ENCODE results near the gene L3MBTL2. TPM values are rescaled to one million over a fixed set of nuclear protein-coding genes. Genes with fewer than 3 reads are reported as not detected.
"Not testable (repeated sequence)": the region's sequence is repeated elsewhere in the genome, so short reads cannot be mapped to it uniquely, and the experiment has no call there.

Gene L3MBTL2
- total RNA-seq, 1 donor from 2014 or later = 41.4 TPM

DNA sequence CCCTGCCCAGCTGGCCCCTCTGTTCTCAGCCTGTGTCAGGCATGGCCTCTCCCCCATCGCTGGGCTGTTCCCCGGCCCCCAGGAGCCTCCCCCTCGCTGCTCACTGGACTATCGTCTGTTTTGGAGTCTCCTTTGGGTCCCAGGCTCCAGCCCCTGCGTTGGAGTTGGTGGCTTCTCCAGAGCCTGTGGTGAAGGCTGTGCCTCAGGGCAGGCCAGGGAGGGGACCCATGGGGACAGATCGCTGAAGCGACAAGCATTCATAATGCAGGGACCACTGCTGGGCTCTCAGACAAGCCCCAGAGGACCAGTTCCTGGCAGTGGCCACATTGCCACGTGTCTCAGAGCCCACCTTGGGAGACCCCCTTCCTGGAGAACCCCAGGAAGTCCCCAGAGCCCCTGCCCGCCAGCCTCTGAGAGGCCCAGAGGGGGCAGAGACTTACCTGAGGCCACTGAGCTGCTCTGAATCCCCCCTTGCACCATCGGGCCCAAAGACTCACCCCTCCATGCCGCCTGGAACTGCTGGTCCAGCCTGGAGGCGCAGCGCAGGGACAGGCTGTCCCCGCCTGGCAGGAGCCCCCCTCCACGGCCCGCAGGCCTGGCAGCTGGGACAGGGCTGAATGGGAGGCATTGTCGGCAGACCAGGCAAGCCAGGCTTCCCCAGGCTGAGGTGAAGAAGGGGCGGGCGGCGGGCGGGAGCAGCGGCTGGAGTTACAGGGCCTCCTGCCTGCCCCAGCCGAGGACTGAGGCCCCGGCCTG, 35.4 kb downstream of the L3MBTL2 start, which contains the start of gene CHADL:
Gene CHADL, minus strand, starts transcription at position 555 of the 756 bp plus-strand sequence. Its CDS starts 50 bp downstream, at position 505.
- intact Hi-C loops (cut with micrococcal nuclease) = no loop called here

DNA sequence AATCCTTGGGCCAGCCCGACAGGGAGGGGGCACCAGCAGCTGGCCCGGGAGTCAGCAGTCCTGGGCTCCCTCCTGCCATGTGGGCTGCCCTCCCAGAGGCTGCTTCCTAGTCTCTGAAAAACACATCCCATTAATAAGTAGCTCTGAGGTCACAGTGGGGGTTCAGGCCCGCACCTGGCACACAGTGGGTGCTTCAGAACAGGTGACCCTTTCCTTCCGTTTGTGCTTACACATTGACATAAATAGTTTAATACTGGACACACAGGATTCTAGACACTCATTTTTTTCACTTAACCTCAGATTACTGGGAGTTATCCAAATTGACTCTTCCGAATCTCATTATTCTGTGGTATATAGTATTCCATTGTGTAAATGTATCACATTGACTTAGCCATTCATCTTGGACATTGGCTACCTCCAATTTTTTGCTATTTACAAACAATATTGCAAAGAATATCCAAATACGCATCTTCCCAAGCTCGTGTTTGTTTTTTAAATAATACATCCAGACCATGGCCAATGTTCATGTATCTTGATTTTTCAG, 36.1 kb downstream of the L3MBTL2 start:
- intact Hi-C loops (cut with micrococcal nuclease) = no loop called here

DNA sequence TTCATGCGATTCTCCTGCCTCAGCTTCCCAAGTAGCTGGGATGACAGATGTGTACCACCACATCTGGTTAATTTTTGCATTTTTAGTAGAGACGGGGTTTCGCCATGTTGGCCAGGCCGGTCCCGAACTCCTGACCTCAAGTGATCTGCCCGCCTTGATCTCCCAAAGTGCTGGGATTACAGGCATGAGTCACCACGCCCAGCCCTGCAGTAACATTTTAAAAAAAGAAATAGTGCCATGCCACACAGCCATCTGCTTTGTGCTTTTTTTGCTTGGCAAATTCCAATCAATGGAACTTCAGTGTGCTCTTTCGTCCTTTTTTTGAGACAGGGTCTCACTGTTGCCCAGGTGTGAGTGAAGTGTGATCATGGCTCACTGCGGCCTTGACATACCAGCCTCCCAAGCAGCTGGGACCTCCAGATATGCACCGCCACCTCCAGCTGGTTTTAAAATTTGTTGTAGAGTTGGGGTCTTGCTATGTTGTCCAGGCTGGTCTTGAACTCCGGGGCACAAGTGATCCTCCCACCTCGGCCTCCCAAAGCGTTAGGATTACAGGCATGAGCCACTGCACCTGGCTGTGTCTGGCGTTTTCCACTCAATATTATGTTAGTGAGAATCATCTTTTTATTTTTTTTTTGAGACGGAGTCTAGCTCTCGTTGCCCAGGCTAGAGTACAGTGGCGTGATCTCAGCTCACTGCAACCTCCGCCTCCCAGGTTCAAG, 37.4 kb downstream of the L3MBTL2 start:
- intact Hi-C loops (cut with micrococcal nuclease) = no loop called here

DNA sequence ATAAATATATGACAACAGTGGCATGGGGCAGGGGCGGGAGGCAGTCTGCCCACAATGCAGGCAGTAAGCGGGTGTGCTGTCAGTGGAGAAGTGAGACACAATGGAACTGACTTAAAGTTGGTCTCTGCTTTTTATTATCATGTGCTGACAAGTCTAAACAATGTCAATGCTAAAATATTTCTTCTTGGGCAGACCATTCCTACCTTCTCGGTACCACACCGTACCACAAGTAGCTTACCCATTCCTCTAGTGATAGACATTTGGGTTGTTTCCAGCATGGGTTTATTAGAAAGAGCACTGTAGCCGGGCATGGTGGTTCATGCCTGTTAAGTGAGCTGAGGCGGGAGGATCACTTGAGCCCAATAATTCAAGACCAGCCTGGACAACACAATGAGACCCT, 38.2 kb downstream of the L3MBTL2 start:
- intact Hi-C loops (cut with micrococcal nuclease) = no loop called here

DNA sequence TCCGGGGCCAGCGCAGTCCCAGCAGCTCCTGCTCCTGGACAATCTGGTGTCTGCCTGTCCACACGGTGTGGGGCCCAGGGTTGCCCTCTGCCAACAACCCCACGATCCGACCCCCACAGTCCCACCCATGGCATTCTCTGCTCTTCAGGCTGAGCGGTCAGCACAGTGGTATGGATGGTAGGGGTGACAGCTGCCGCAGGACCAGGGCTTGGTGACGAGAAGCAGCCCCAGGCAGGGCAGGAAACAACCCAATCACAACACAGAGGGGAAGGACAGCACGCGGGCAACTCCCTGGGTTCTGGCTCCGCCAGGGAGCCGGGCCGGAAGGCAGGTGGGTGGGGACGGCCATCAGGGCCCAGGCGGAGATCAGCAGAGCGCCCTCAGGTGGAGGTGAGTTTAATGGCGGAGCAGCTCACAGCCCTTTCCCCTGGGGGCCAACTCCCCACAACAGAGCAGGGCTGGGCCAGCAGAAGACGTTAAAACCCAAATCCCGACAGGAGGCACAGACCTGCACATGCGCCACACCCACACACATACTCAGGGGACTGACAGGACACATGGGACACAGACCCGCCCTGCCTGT, 40.9 kb downstream of the L3MBTL2 start:
- intact Hi-C loops (cut with micrococcal nuclease) = no loop called here

DNA sequence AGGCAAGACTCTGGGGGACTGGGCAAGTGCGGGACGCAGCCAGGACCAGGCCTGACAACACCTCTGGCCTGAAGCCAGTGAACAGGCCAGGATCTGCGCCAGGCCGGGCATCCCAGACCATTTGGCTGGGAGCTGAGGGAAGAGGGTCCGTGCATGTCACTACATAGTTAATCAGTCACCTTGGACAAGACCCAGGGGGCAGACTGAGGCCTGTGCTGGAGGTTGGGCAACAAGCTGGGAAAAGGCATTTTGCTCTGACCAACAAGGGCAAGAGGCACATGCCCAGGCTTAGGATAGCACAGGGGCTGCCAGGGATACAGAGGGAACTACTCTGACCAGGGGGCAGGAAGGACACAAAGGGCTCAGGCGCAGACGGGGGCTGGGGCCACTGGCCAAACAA, 42.6 kb downstream of the L3MBTL2 start:
- intact Hi-C loops (cut with micrococcal nuclease) = no loop called here

DNA sequence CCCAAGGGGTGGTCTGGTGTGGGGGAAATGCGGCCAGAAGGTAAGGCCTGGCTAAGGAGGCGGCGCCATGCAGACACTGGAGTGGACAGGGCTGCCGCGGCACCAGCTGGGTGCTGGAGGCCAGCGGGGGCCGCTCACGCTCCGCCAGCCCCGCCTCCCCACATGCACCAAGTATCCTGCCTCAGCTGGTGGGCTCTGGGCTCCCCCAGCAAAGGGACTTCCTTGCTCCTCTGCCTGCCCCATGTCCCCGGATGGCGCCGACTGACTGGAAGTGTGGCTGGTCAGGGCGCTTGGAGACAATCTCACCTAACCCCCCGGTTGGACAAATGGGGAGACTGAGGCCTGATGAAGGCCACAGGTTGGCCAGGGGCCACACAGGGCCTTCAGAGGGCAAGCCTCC, 43.2 kb downstream of the L3MBTL2 start:
- intact Hi-C loops (cut with micrococcal nuclease) = no loop called here

DNA sequence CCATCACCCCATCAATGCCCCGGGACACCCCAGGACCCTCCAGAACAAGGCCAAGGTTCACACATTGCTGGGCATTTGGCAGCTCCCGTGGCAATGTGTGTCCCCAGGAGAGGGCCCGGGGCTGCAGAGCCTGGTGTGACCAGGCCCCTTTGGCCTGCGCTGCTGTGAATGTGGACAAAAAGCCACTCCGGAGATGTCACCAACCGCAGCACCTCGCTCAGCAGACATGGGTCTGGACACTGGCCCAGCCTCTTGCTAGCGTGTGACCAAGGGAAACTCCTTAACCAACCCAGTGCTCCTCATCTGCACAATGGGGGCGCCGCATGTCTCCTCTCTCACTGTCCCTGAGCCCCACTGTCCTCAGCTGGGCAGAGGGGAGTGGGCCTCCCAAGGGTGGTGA, 43.6 kb downstream of the L3MBTL2 start:
- intact Hi-C loops (cut with micrococcal nuclease) = no loop called here

DNA sequence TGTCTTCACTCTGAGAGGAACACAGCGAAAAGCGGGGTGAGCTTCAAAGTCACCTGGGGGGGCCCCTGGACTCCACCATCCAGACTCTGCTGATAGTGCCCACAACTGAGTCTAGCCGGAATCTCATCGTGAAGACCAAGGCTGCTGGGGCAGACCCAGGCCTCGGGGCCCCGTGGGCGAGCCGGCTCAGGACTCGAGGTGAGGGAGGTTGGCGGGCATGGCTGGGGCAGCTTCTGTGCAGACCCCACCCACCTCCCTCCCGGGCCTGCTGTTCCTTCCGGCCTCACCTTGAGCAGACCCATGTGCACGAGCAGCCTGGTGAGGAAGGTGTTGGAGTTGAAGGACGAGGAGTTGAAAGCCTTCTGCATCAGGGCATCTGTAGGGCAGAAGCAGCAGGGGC, 44.3 kb downstream of the L3MBTL2 start:
- intact Hi-C loops (cut with micrococcal nuclease) = no loop called here

DNA sequence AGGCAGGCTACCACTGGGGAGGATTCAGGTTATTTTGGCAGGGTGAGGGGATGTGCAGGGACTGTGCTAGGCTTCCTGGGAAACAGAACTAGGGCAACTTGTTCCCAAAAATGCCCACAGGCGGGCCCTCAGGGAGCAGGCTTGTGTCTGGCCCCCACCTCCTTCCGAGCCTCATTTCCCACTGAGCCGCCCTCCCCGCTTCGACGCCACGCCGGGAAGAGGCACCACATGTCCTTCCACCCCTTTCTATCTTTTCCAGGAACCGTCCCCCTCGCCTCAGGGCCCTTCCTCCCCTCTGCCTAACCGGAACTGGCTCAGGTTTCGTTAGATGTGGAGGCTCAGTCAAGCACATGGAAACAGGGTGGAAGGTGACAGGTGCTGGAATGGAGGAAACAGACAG, 45.0 kb downstream of the L3MBTL2 start:
- intact Hi-C loops (cut with micrococcal nuclease) = no loop called here

DNA sequence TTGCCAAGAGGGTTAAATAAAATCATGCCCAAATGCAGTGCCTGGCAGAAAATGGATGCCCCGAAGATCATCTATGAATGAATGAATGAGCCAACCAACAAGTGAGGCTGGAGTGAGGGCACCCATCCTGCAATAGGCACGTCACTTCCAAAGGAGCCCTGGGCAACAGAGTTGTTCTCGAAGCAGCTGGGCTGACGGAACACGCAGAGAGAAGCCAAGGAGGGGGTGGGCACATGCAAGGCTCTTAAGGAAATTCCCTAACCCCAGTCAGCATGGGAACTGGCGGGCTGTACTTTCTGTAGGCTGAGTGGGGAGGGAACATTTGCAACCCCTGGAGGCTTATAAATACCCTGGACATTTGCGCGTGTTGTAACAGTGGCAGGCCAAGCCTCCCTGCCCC, 47.3 kb downstream of the L3MBTL2 start:
- intact Hi-C loops (cut with micrococcal nuclease) = no loop called here

DNA sequence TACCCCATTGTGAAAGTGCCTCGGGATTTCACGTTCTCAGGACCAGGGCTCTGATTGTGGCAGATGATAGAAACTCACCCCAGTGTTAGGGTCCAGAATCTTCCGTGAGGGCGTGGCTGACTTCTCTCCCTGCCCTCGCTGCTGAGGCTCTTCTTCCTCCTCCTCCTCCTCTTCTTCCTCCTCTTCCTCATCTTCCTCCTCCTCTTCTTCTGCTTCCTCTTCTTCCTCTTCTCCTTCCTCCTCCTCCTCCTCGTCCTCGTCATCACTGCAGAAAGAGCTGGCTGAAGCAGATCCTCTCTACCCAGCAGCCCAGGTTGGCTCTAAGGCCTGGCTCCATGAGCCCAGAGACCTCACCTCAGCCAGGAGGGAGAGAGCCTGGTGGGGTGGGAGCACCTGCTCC, 49.1 kb downstream of the L3MBTL2 start:
- intact Hi-C loops (cut with micrococcal nuclease) = no loop called here

DNA sequence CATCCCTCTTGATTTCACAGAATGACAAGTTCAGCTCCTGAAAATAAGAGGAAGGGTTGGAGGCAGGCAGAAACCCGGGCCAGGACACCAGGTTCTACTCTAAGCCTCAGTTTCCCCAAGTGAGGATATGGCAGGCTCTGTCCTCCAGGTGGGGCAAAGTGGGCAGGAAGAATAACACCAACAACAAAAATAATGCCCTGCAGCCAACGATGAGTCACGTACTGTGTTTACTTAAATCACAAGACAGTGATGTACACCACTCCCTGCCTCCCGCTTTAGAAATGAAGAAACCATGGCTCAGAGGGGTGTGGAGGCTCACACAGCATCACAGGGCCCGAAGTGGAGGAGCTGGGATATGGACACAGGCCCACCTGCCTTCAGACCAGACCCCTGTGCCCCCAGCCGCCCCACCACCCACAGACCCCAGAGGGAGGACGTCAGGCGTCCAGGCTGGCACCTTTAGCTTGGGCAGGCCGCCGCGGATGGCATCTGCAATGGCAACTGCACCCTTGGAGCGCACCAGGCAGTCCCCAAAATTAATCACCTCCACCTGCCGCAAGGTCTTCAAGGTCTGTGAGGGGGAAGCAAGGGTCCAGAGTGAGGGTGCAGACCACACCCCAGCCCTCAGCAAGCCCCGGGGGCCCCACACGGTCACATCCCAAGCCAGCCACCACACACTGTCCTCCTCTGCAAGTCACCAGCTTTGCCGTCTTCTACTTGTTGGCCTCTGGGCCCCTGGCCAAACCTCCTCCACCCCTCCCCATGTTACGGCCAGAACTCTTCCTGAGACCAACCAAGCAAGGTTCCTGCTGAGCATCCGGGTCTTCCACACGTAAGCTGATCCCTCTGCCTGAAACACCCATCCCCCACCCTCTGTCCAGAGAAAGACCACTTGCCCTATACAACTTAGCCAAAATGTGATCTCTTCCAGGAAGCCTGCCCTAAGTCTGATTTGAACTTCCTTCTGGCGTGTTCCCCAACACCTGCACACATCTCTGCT, 51.4 kb downstream of the L3MBTL2 start:
- intact Hi-C loops (cut with micrococcal nuclease) = no loop called here

DNA sequence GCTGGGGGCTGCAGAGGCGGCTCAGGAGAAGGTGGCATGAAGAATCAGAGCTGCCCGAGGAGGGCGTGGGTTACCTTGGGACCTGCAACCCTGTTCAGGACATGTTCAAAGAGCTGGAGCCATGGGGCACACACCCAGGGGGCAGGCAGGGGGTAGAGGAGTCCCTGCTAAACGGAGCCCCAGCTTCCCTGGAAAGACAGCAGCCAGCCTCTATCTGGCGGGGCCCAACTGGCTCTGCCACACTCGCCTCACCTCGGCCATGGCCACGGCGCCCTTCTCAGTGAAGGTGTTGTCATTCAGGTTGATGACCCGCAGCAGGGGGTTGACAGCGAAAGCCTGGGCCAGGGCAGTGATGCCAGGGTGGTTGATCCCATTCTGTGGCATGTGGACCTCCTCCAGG, 52.6 kb downstream of the L3MBTL2 start:
- intact Hi-C loops (cut with micrococcal nuclease) = no loop called here

DNA sequence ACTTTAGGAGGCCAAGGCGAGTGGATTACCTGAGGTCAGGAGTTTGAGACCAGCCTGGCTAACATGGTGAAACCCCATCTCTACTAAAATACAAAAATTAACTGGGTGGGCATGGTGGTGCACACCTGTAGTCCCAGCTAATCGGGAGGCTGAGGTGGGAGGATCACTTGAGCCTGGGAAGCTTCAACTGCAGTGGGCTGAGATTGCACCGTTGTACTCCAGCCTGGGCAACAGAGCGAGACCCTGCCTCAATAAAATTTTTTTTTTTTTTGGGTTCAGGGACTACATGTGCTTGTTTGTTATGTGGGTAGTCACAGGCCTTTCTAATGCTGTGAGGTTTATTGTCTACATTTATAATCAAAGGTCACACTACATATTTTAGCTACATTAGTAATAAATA, 54.6 kb downstream of the L3MBTL2 start:
- intact Hi-C loops (cut with micrococcal nuclease) = not testable (repeated sequence)

DNA sequence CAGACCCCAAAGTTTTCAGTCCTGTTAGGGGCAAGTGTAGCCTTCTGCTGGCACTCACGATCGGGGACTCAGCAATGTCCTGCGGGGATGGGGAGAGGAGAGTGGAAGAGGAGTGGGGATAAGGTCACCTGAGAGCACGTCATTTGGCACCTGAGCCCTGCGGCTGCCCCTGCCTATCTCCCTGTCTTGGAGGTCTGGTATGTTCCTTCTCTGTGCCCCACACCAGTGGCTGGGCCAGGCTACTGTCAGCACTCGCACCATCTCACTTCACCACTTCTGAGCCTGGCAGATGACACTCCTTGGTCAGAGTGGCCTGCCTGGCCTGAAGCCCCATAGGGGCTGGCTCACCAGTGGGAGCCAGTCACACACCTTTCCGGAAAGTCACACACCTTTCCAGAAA, 55.8 kb downstream of the L3MBTL2 start:
- intact Hi-C loops (cut with micrococcal nuclease) = no loop called here

DNA sequence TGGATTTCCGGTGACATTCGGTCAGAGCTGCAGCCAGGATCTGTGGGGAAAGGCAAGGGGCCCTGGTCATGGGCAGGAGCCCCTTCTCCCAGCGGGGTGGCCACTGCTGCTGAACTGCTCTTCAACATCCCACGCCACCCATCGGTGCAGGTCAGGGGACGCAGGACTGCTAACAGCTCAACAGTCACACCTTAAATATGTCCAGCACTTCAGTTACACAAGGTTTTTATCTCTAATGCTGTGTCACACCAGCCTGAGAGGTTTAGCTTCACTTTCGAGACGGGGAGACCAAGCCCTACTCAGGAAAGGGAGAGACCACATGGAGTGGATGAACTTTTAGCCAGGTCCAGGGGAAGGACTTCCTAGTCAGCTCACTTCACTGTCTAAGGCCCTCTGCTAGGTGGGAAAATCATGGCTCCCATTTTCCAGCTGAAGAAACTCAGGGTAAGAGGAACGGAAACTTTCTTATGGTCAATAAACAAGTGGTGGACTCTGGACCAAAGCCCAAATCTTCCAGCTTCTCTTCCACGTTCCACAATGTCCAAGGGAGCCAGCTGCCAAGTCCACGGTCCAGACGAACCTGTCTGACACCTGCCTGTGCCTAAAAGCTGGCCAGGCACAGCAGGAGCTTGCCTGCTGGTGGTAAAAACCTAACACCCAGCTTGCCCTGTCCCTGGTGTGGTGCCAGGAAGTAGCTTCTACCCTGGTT, 56.6 kb downstream of the L3MBTL2 start:
- intact Hi-C loops (cut with micrococcal nuclease) = no loop called here

DNA sequence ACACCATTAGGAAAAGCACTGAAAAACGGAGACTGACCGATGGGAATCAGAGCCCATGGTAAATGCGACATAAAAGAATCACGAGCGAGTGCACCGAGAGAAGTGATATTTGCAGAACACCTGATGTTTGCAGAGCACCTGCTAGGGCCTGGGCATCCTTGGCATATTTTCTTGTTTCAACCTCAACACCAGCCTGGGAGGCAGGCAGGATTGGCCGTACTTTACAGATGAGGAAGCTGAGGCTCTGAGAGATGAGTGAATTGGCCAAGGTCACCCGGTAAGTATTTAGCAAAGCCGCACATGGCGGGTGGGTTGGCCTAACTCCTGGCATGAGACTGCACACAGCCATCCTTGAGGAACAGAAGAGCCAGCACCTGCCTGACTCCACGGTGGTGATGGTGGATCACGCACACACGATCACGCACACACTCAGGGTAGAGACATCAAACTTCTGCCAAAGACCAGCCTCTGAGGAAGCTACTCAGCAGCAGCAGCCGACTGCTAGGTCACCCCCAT, 57.2 kb downstream of the L3MBTL2 start:
- intact Hi-C loops (cut with micrococcal nuclease) = no loop called here

DNA sequence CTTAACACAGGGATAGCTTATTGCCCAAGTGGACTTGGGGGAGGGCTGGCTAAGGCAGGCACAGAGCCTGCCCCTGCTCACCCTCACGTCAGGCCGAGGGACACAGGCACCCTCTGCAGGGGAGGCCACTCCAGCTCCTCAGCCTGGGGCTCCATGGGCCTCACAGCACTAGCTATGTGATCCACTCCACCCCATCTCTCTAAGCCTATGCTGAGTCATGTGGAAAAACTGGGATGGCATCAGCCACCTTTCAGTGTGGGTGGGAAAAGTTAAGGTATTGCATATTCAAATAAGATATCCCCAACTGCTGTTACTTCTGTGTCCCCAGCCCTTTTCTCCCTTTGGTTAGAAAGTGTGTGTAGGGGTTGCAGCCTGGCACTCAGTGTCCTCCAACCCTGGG, 58.6 kb downstream of the L3MBTL2 start:
- intact Hi-C loops (cut with micrococcal nuclease) = no loop called here

DNA sequence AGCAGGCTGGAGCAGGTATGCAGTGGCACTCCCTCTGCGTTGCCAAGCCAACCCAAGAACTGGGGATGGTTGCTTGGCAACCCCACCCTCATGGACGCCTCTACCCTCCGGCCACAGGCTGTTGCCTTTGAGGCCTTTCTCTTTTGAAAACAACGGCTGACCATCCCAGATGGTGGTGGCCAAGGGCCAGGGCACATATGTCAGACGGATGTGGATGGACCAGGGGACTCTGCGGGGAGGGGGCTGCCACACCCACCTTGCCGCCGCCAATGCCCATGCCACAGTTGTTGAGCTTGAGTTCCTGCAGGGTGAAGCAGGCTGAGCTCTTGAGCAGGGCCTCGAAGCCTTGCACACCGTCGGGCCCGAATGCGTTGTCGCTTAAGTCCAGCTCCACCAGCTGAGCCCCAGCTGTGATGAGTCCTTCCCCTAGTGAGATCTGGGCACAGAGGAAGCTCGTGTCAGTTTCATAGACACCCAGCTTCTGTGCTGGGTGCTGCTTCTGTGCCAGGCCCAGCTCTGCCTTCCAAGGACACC, 59.4 kb downstream of the L3MBTL2 start:
- intact Hi-C loops (cut with micrococcal nuclease) = no loop called here
